D721Med (cell line): Measurements from ENCODE around the gene ELFN1.

ENCODE experiments used
- DNase-seq: peaks from one replicate; pipeline ENCODE4 v3.0.0; 2011; ENCODE audit warnings: low spot score; ENCODE audit not compliant: insufficient read length
- FAIRE-seq: peaks from 2 replicates; lab custom pipeline; 2011; peaks lifted over from hg19 to GRCh38; lab: Jason Lieb, UNC
- TF ChIP-seq, protein P1 (sequence below): IDR thresholded peaks from 2 replicates; pipeline ENCODE4 v1.5.1; 2012; ENCODE audit warnings: mild to moderate bottlenecking, control low read depth; ENCODE audit not compliant: insufficient read depth; ENCODE audit errors: missing control alignments

ELFN1 gene

DNA sequence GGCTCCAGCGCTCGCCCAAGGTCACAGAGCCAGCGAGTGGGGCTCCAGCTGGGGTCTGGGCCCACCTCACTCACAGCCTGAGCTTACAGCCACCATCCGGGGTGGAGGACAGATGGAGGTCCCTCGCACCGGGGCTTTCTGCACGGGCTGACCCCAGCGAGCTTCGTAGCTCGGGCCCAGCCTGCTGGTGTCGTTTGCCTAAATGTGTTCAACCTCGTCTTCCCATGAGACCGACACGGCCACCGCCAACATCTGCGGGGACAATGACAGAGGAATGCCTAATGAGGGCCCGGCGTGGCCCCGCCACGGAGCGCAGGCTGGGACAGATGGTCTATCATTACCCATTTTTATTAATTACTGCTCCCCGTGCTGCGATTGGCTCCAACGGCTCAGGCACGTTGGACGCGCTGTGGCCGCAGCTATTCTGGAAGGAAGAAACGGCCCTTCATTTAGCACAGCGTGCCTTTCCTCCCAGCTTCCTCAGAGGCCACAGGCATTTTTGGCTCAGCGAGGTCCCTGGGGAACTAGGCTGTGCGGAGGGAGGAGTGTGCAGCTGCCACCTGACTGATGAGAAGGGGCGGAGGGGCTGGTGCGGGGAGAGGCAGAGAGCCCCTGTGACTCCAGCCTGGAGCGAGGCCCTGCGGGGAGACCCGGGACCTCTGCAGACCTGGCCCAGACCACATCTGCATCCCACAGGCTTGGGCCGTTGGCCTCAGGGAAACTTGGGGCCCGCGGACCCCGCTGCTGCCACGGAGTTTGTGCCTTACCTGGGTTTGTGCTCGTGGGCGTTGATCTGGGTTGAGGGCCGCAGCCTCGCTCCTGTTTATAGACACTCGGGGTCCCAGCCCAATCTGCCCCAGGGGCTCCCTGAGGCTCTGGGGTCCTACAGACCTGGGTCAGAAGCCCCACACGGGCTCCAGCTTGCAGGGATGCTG, 22.9 kb upstream of the ELFN1 start:
- TF ChIP-seq, protein P1, sequence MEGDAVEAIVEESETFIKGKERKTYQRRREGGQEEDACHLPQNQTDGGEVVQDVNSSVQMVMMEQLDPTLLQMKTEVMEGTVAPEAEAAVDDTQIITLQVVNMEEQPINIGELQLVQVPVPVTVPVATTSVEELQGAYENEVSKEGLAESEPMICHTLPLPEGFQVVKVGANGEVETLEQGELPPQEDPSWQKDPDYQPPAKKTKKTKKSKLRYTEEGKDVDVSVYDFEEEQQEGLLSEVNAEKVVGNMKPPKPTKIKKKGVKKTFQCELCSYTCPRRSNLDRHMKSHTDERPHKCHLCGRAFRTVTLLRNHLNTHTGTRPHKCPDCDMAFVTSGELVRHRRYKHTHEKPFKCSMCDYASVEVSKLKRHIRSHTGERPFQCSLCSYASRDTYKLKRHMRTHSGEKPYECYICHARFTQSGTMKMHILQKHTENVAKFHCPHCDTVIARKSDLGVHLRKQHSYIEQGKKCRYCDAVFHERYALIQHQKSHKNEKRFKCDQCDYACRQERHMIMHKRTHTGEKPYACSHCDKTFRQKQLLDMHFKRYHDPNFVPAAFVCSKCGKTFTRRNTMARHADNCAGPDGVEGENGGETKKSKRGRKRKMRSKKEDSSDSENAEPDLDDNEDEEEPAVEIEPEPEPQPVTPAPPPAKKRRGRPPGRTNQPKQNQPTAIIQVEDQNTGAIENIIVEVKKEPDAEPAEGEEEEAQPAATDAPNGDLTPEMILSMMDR: no peak
- FAIRE-seq (no peak), DNase-seq (peak; percentile 72)

DNA sequence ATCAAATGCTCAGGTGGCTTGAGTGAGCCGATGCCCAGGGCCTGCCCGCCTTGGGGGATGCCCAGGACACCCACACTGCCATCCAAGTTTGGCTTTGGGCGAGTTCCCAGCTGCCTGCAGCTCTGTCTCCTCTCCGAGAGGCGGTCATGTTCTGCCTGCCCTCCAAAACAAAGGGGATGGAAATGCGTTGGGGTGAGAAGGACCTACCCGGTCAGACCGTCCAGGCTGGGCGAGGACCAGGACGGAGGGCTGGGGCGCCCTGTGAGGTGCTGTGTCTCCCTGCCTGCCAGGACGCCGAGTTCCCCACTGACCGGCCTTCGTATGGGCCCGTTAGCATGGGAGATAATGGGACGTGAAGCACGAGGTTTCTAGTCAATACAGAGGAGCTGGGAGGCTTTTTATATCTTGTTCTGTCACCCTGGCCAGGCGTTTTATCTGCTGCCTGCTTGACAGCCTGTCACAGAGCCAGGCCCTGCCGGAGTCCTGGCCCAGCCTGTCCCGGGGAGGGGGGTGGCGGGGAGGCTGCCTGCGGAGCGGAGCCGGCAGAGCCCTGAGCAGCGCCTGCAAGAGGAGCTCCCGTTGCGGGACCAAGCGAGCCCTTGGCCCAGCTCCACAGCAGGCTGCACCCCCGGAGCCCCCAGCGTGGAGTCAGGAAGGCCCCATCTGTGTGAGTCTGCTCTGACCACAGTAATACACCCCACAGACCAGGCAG, 22.0 kb upstream of the ELFN1 start:
- DNase-seq: no peak
- TF ChIP-seq, protein P1: no peak
- FAIRE-seq: no peak

DNA sequence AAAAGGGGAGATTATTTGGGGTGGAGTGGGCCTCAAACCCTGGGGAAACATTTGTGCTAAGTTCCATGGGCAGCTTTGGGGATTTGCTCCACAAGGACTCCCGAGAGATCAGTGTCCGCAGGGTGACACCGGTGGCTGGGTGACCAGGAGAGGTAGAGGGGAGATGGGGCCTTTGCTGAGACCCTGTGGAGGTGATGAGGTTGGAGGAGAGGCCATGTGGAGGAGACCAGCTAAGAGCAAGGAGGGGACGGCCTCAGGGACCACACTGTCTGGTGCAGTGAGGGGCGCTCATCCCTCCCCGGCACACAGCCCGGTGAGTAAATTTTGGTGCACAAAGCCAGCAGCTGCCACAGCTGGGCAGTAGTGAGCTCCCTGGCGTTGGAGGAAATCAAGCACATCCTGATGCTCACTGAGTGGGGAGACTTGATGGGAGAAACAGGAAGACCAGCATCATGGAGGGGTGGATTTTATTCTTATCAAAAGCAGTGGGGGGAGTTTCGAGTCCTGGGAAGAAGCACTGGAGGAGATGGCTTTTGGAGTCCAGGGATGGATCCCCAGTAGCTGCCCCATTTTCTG, 20.2 kb upstream of the ELFN1 start:
- no peak for FAIRE-seq
- DNase-seq: no peak
- TF ChIP-seq, protein P1: no peak

DNA sequence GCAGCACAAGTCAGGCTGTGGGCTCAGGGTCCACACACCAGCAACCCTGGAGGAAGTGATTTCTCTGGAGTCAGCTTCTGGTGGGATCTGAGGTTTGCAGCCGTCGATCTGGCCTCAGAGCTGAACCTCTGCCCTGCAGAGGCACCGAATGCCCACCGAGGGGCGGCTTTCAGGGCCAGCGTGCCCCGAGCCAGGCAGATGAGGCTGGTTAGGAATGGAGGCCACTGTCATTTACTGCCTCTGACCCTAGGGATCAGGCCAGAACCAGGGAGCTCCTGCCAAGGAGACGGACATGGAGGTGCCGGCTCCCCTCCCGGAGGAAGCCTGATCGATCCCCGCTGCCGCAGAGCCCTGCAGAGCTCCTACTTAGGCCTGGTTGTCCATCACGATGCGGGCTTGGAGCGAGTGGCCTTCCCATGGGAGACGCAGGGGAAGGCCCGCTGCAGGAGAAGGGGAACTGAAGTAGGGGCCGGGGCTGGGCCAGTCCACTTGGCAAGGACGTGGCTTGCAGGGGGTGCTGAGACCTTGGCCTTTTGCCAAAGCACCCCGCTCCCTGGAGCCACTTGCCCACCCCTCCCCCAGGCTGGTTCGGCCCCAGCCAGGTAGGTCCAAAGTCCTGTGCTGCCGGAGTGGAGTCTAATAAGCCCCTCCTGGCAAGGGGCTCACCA, 19.6 kb upstream of the ELFN1 start:
- DNase-seq (no peak), FAIRE-seq (no peak)
- TF ChIP-seq, protein P1: no peak

DNA sequence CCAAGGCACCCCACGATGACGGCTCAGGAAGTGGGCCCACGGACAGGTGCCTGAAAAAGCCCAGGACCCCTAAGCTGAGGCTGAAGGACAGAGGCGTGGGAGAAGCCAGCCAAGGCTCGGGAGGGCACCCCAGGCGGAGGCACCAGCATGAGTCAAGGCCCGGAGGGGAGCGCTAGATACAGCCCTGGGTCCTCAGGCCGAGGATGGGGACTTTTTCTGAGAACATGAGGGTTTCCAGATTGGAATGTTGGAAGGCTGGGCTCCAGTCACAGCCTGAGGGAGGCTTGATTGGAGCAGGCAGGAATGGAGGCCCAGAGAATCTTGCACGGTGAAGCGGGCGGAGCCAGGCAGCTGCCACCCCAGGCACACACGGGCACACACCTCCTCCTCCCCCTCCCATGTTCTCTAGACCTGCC, 19.0 kb upstream of the ELFN1 start:
- FAIRE-seq (no peak), DNase-seq (no peak)
- TF ChIP-seq, protein P1: no peak

DNA sequence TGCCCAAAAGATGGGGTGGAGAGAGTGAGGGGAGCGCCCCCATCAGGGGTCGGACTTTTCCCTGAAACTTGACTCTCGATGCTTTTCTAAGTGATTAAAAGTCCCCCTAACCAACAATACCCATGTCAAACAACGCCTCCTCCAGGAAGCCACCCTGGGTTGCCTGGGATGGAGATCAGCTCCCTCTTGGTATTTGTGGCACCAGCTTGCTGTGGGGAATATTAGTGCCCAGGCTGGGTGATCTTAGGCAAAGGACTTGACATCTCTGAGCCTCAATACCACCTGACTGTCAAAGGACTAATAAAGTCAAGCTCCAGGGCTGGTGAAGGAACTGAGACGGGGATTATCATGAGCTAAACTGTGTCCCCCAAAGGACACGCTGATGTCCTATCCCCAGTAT, 18.2 kb upstream of the ELFN1 start:
- DNase-seq (no peak), FAIRE-seq (no peak)
- TF ChIP-seq, protein P1: no peak
